HG02943 (cell line): ENCODE data around the gene GRK4.

Experiments used
- ATAC-seq: cut with Tn5 transposase; IDR thresholded peaks from one replicate; pipeline ENCODE4 v1.9.1; 2021; ENCODE audit warnings: mild to moderate bottlenecking, low read depth, moderate library complexity; ENCODE audit not compliant: unreplicated experiment

GRK4 gene

DNA sequence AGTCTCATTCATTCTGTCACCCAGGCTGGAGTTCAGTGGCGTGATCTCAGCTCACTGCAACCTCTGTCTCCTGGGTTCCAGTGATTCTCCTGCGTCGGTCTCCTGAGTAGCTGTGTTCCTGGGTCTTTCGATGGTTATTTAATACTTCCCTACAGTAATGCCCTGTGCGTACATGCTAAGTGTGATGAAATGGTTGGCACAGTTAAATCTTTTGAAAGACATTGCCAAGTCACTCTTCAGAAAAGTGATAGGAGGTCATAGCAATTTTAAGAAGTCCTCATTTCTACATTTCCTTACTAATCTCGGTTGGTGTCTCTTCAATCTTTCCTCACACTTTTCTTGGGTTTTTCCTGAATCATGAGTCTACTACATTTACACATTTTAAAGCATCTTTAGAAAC lies 96.6 kb downstream of the GRK4 start:
- ATAC-seq, result no peak

DNA sequence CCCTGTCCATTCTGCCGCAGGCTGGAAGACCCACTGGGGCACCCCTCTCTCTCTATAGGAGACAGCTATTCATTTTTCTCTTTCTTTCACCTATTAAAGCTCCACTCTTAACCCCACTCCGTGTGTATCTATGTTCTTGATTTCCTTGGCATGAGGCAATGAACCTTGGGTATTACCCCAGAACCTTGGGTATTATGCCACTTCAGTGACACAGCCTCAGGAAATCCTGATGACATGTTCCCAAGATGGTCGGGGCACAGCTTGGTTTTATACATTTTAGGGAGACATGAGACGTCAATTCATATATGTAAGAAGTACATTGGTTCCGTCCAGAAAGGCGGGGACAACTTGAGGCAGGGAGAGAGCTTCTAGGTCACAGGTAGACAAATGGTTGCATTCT lies 97.6 kb downstream of the GRK4 start:
- no peak for ATAC-seq

DNA sequence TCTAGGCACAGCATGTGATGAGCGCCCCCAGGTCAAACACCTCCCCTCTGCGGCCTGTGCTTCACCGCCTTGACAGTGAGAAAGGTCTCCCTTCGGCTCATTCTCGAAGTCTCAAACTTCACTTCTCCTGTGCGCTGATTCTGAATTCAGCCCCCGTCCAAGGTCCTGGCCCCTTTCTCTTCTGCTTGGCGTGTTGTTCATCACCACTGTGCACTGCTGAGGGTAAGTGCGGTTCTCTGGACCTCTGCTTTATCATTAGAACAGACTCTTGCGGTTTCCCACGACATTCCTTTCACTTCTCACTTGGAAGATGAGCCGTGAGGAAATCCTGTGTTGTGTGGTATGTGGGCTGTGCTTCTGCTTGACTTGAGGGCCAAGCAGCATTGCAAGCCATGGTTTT lies 99.1 kb downstream of the GRK4 start:
- no peak for ATAC-seq

DNA sequence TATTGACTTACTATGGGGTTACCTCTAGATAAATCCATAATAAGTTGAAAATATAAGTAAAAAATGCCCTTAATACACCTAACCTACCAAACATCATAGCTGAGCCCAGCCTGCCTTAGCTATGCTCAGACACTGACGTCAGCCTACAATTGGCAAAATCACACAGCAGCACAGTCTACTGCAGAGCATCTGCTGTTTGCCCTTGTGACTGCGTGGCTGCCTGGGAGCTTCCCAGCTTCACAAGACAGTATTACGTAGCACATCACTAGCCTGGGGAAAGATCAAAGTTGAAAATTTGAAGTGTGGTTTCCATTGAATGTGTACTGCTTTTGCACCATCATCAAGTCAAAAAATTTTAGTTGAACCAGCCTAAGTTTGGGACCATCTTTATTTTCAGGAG lies 102.2 kb downstream of the GRK4 start:
- ATAC-seq, result no peak

DNA sequence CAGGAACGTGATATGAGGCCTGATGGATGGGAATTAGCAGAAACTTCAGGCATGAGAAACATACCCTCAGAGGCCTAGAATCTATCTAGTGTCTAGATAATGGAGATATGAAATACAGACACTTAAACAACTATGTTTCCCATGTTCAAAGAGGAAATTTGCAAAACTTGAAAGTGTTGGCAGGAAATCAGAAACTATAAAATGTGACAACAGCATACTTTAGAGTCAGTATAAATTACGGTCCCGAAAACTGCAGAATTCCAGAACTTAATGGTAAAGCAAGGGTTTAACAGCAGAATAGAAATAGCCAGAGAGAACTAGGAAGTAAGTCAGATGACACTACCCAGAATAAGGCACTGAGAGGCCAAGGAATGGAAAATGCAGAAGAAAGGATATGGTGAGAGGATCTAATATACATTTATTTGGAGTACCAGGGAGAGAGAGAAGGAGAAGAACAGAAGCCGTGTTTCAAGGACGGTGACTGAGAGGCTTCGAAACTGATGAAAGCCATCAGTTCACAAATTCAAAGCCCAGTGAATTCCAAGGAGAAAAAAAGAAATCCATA lies 103.5 kb downstream of the GRK4 start:
- ATAC-seq, result no peak

DNA sequence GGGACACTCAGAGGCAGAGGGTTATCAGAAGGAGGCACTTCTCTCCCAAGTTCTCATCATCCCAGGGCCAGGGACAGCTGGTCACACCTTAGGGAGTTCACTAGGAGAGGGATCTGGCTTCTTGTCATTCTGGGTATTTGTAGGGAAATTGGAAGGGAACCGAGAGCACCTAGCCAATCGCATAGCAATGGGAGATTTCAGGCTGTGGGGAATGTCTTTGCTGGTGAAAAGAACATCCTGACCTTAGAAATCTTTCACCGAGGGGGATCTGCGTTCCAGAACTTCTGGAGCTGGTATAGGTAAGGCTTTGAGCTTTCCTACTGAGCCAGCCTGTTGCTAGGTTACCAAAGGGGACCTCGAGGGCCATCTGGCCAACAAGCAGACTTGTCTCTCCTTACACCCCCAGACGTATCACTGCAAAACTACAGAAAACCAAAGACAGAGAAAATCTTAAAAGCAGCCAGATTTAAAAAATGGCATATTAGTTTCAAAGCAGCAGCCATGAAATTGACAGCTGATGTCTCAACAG lies 104.2 kb downstream of the GRK4 start:
- no peak for ATAC-seq

DNA sequence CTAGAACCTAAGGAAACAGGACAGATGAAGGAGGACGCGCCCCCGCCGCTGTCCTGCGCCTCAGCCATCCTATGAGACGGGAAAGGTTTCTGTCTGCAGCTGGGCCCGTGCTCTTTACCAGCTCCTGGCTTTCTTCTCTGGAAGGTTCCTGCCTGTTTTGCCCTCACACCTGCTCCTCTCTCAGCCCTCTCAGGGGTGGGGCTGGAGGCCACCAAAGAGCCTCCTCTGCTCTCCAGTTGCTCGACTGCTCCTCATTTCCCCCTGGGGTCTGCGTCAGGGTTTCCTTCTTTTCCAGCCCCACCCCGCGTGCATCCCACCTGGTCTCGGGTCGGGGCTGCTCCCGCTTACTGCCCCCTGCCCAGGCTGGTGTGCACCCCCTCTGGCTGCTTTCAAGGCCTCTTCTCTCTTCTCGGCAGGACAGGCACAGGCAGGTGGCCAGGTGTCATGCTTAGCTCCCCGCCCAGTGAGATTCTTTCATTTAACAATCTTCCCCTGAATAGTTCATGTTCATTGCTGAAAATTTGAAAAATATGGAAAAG lies 106.4 kb downstream of the GRK4 start:
- no peak for ATAC-seq

DNA sequence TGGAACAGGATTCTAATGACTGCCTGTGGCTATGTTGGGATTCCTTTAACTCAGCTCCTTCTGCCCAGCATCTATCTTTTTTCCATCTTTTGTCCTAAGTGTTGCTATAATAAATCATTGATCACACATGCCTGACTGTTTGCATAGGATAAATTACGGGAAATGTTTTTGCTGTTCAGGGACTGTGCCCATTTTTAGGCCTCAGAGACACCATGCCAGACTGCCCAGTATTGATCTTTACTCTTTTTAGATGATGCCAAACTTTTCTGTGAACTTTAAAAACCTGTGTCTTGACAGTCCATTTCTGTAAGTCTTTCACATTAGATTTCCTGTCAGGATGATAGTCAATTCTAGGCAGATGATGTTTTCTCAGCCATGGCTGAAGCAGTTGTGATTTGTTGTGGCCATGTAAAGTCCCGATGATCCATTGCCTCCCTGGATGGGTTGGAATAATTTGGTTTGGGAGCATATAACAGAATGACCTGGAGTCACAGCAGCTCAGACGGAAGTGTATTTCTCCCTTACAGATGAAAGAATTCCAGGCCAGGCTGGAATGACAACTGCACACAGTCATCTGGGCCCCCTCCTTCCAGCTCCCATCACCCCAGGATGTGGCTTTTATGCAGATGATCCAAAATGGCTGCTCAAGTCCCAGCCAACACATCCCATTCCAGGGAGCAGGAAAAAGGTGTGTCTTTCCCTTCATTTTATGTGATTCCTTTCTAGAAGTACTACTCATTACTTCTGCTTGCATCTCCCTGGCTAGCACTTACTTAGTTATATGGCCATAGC lies 107.5 kb downstream of the GRK4 start:
- no peak for ATAC-seq

DNA sequence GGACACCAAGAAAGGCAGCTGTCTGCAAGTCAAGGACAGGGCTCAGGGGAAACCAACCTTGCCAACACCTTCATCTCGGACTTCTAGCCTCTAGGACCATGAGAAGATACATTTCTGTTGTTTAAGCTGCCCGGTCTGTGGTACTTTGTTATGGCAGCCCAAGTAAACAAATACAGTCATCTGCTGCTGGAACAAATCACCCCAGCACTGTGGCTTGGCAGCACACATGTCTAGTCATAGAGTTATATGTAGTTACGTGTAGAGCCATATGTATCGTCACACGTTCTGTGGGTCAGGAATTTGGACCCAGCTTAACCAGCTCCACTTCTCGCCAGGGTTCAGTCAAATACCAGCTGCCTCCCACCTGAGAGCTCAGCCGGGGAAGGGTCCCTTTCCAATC lies 108.4 kb downstream of the GRK4 start:
- ATAC-seq, result no peak

DNA sequence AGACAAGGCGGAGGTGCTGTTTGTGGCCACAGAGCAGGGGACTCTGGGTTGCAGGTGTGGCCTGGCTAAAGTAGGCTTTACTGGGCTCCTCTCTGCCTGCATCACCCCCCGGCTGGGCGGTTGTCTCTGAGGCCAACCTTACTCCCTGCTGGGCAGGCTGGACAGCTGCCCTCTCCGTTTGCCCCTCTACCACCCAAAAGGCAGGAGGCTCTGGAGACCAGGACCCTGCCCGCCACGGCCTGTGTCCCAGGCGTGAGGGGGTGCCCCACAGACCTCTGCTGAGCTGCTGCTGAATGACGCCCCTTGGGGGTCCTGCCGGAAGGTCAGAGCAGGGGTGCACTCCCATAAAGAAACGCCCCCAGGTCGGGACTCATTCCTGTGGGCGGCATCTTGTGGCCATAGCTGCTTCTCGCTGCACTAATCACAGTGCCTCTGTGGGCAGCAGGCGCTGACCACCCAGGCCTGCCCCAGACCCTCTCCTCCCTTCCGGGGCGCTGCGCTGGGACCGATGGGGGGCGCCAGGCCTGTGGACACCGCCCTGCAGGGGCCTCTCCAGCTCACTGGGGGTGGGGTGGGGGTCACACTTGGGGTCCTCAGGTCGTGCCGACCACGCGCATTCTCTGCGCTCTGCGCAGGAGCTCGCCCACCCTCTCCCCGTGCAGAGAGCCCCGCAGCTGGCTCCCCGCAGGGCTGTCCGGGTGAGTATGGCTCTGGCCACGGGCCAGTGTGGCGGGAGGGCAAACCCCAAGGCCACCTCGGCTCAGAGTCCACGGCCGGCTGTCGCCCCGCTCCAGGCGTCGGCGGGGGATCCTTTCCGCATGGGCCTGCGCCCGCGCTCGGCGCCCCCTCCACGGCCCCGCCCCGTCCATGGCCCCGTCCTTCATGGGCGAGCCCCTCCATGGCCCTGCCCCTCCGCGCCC lies 110.0 kb downstream of the GRK4 start:
- ATAC-seq, result peak; percentile 19

DNA sequence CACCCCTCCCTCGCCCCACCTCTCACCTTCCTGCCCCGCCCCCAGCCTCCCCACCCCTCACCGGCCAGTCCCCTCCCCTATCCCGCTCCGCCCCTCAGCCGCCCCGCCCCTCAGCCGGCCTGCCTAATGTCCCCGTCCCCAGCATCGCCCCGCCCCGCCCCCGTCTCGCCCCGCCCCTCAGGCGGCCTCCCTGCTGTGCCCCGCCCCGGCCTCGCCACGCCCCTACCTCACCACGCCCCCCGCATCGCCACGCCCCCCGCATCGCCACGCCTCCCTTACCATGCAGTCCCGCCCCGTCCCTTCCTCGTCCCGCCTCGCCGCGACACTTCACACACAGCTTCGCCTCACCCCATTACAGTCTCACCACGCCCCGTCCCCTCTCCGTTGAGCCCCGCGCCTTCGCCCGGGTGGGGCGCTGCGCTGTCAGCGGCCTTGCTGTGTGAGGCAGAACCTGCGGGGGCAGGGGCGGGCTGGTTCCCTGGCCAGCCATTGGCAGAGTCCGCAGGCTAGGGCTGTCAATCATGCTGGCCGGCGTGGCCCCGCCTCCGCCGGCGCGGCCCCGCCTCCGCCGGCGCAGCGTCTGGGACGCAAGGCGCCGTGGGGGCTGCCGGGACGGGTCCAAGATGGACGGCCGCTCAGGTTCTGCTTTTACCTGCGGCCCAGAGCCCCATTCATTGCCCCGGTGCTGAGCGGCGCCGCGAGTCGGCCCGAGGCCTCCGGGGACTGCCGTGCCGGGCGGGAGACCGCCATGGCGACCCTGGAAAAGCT lies 110.9 kb downstream of the GRK4 start, which contains the start of the genes HTT and HTT-AS:
Gene HTT, plus strand, starts transcription at position 604 of the 768 bp plus-strand sequence. Its CDS starts 145 bp downstream, at position 749.
Gene HTT-AS, minus strand, starts transcription at position 461 of the 768 bp plus-strand sequence.
- ATAC-seq, result peak; percentile 66

DNA sequence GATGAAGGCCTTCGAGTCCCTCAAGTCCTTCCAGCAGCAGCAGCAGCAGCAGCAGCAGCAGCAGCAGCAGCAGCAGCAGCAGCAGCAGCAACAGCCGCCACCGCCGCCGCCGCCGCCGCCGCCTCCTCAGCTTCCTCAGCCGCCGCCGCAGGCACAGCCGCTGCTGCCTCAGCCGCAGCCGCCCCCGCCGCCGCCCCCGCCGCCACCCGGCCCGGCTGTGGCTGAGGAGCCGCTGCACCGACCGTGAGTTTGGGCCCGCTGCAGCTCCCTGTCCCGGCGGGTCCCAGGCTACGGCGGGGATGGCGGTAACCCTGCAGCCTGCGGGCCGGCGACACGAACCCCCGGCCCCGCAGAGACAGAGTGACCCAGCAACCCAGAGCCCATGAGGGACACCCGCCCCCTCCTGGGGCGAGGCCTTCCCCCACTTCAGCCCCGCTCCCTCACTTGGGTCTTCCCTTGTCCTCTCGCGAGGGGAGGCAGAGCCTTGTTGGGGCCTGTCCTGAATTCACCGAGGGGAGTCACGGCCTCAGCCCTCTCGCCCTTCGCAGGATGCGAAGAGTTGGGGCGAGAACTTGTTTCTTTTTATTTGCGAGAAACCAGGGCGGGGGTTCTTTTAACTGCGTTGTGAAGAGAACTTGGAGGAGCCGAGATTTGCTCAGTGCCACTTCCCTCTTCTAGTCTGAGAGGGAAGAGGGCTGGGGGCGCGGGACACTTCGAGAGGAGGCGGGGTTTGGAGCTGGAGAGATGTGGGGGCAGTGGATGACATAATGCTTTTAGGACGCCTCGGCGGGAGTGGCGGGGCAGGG lies 111.7 kb downstream of the GRK4 start:
- ATAC-seq, result peak; percentile 7

DNA sequence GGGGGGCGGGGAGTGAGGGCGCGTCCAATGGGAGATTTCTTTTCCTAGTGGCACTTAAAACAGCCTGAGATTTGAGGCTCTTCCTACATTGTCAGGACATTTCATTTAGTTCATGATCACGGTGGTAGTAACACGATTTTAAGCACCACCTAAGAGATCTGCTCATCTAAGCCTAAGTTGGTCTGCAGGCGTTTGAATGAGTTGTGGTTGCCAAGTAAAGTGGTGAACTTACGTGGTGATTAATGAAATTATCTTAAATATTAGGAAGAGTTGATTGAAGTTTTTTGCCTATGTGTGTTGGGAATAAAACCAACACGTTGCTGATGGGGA lies 112.2 kb downstream of the GRK4 start:
- ATAC-seq, result no peak

DNA sequence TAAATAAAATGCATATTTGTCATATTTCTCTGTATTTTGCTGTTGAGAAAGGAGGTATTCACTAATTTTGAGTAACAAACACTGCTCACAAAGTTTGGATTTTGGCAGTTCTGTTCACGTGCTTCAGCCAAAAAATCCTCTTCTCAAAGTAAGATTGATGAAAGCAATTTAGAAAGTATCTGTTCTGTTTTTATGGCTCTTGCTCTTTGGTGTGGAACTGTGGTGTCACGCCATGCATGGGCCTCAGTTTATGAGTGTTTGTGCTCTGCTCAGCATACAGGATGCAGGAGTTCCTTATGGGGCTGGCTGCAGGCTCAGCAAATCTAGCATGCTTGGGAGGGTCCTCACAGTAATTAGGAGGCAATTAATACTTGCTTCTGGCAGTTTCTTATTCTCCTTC lies 114.4 kb downstream of the GRK4 start:
- ATAC-seq, result no peak

DNA sequence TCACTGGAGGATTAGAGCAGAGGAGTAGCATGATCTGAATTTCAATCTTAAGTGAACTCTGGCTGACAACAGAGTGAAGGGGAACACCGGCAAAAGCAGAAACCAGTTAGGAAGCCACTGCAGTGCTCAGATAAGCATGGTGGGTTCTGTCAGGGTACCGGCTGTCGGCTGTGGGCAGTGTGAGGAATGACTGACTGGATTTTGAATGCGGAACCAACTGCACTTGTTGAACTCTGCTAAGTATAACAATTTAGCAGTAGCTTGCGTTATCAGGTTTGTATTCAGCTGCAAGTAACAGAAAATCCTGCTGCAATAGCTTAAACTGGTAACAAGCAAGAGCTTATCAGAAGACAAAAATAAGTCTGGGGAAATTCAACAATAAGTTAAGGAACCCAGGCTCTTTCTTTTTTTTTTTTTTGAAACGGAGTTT lies 116.3 kb downstream of the GRK4 start:
- ATAC-seq, result no peak

DNA sequence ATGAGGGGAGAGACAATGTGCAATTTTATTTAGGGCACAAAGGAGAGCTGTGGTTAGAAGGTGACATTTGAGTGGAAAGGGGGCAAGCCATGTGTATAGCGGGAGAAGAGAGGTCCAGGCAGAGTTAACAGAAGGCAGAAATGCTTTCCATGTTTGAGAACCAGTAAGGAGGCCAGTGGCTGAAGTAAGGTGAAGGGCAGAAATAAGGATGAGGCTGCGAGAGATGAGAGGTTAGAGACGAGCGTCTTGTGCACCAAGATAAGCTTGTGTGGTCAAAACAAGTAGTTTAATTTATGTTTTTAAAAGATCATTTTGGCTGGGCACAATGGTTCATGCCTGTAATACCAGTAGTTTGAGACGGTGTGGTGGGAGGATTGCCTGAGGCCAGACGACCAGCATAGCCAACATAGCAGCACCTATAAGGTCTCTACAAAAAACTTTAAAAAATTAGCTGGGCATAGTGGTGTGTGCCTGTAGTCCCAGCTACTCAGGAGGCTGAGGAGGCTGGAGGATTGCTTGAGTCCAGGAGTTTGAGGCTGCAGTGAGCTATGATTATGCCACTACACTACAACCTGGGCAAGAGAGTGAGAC lies 119.6 kb downstream of the GRK4 start:
- no peak for ATAC-seq

DNA sequence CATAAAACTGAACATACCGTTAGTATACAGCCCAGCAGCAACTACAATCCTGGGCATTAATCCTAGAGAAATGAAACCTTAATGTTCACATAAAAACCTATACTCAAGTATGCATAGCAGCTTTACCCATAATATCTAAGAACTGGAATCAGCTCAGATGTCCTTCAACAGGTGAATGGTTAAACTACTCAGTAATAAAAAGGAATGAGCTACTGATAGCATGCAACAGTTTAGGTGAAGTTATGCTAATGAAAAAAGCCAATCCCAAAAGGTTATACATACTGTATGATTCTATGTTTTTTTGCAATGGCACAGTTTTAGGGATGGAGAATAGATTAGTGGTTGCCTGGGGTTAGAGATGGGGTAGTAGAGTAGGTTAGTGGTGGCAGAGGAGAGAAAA lies 120.4 kb downstream of the GRK4 start:
- no peak for ATAC-seq

DNA sequence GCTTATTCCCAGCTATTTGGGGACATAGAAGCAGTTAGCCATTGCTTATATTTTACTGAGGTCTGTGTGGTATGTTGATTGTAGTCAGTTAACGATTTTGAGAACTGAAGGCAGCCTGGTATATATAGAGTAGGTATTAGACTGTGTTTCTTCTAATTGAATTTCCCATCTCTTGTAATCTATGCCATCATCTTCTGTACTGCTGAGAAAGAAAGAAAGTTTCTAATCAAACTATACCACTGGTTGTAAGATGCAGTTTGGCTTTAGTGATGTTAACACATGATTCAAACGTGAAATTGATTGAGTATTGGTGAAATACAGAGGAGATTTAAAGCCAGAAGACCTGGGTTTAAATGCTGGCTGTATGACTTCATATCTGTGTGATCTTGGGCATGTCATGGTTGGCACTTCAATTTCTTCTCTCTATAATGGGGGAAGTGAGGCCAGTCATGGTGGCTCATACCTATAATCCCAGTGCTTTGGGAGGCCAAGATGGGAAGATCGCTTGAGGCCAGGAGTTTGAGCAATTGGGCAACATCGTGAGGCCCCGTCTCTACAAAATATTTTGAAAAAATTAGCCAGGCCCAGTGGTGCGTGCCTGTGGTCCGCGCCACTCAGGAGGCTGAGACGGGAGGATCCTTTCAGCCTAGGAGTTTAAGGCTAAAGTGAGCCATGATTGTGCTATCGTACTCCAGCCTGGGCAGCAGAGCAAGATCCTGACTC lies 122.7 kb downstream of the GRK4 start:
- ATAC-seq, result no peak
